H9 (cell line): Measurements from ENCODE around the gene CYSLTR2. TPM values are rescaled to one million over a fixed set of nuclear protein-coding genes. Genes with fewer than 3 reads are reported as not detected.
A peak's percentile ranks its signal among the peaks of the same experiment; 100 is the strongest.

Experiments used
- DNase-seq: peaks from one replicate; pipeline ENCODE4 v3.0.0-alpha.2; 2017
- H2AFZ ChIP-seq: one replicate; pipeline ENCODE4 v1.6.1; 2013; ENCODE audit warnings: mild to moderate bottlenecking, low read length, control low read depth, moderate library complexity
- H2AK5ac ChIP-seq: 2 replicates; pipeline ENCODE4 v1.6.1; 2013; ENCODE audit warnings: low read length, control low read depth, mixed read lengths; ENCODE audit not compliant: insufficient read length
- H2BK120ac ChIP-seq: one replicate; pipeline ENCODE4 v1.6.1; 2013; ENCODE audit warnings: low read depth, mild to moderate bottlenecking, low read length, control low read depth, inconsistent platforms; ENCODE audit not compliant: poor library complexity, severe bottlenecking
- H2BK12ac ChIP-seq: 2 replicates; pipeline ENCODE4 v1.6.1; 2013; ENCODE audit warnings: low read length, control low read depth, mixed read lengths, low read depth; ENCODE audit not compliant: insufficient read length
- H2BK15ac ChIP-seq: 2 replicates; pipeline ENCODE4 v1.6.1; 2013; ENCODE audit warnings: low read depth, low read length, control low read depth
- H2BK20ac ChIP-seq: one replicate; pipeline ENCODE4 v1.6.1; 2013; ENCODE audit warnings: low read depth, mild to moderate bottlenecking, low read length, control low read depth, inconsistent platforms; ENCODE audit not compliant: poor library complexity, severe bottlenecking
- H2BK5ac ChIP-seq: 2 replicates; pipeline ENCODE4 v1.6.1; 2013; ENCODE audit warnings: low read length, control low read depth, mixed read lengths; ENCODE audit not compliant: insufficient read length
- H3K14ac ChIP-seq: 2 replicates; pipeline ENCODE4 v1.6.1; 2013; ENCODE audit warnings: low read length, control low read depth; ENCODE audit not compliant: insufficient read depth
- H3K18ac ChIP-seq: 2 replicates; pipeline ENCODE4 v1.6.1; 2013; ENCODE audit warnings: low read depth, mild to moderate bottlenecking, mixed read lengths, low read length, control low read depth; ENCODE audit not compliant: insufficient read length
- H3K23ac ChIP-seq: 2 replicates; pipeline ENCODE4 v1.6.1; 2013; ENCODE audit warnings: low read length, control low read depth, mixed read lengths, low read depth; ENCODE audit not compliant: insufficient read length
- H3K23me2 ChIP-seq: 2 replicates; pipeline ENCODE4 v1.6.1; 2013; ENCODE audit warnings: low read depth, mild to moderate bottlenecking, mixed read lengths, low read length, control low read depth; ENCODE audit not compliant: insufficient read length, poor library complexity, severe bottlenecking
- H3K27ac ChIP-seq: 2 replicates; pipeline ENCODE4 v1.5.1; 2013; ENCODE audit warnings: low read length, control low read depth, mixed read lengths, low read depth; ENCODE audit not compliant: insufficient read length
- H3K27me3 ChIP-seq: 2 replicates; pipeline ENCODE4 v1.6.1; 2013; ENCODE audit warnings: low read length, control low read depth, inconsistent platforms; ENCODE audit not compliant: insufficient read depth
- H3K4ac ChIP-seq: 2 replicates; pipeline ENCODE4 v1.6.1; 2013; ENCODE audit warnings: low read depth, mild to moderate bottlenecking, control low read depth, inconsistent platforms, low read length, moderate library complexity
- H3K4me1 ChIP-seq: 2 replicates; pipeline ENCODE4 v1.6.1; 2013; ENCODE audit warnings: low read length, control low read depth, inconsistent platforms; ENCODE audit not compliant: insufficient read depth
- H3K4me2 ChIP-seq: 2 replicates; pipeline ENCODE4 v1.6.1; 2013; ENCODE audit warnings: low read length, control low read depth, mixed read lengths; ENCODE audit not compliant: insufficient read length, insufficient read depth
- H3K56ac ChIP-seq: 2 replicates; pipeline ENCODE4 v1.6.1; 2013; ENCODE audit warnings: low read depth, mild to moderate bottlenecking, mixed read lengths, low read length, control low read depth; ENCODE audit not compliant: insufficient read length
- H3K79me1 ChIP-seq: 2 replicates; pipeline ENCODE4 v1.6.1; 2013; ENCODE audit warnings: low read depth, mild to moderate bottlenecking, moderate library complexity, low read length, control low read depth, inconsistent platforms; ENCODE audit not compliant: insufficient read depth, poor library complexity, severe bottlenecking
- H3K79me2 ChIP-seq: 2 replicates; pipeline ENCODE4 v1.6.1; 2013; ENCODE audit warnings: low read length, control low read depth, inconsistent platforms; ENCODE audit not compliant: insufficient read depth
- H3K9ac ChIP-seq: 2 replicates; pipeline ENCODE4 v1.6.1; 2013; ENCODE audit warnings: low read length, control low read depth, mixed read lengths; ENCODE audit not compliant: insufficient read length; ENCODE audit errors: extremely low read depth
- H3K9me3 ChIP-seq: one replicate; pipeline ENCODE4 v1.6.1; 2013; ENCODE audit warnings: low read depth, low read length, inconsistent platforms; ENCODE audit not compliant: control insufficient read depth
- H3T11ph ChIP-seq: one replicate; pipeline ENCODE4 v1.6.1; 2013; ENCODE audit warnings: mild to moderate bottlenecking, low read length, control low read depth, inconsistent platforms
- H4K20me1 ChIP-seq: one replicate; pipeline ENCODE4 v1.6.1; 2013; ENCODE audit not compliant: control insufficient read depth, insufficient read length, insufficient read depth
- H4K5ac ChIP-seq: 2 replicates; pipeline ENCODE4 v1.6.1; 2013; ENCODE audit warnings: low read depth, mild to moderate bottlenecking, mixed read lengths, low read length, control low read depth; ENCODE audit not compliant: insufficient read length
- H4K8ac ChIP-seq: replicated peaks from 2 replicates; pipeline ENCODE4 v1.6.1; 2013; ENCODE audit warnings: low read length, control low read depth, mixed read lengths, low read depth; ENCODE audit not compliant: insufficient read length
- H4K91ac ChIP-seq: 2 replicates; pipeline ENCODE4 v1.6.1; 2013; ENCODE audit warnings: low read depth, mild to moderate bottlenecking, moderate library complexity, mixed read lengths, low read length, control low read depth; ENCODE audit not compliant: insufficient read length
- H3K27ac Mint-ChIP-seq, 3 experiments: 2 replicates in 2 of 3; 3 replicates in 1 of 3; pipeline ENCODE4 v1.8.0; 2020 to 2021; ENCODE audit warnings: mixed read lengths in 3 of 3, mild to moderate bottlenecking in 1 of 3, moderate library complexity in 1 of 3
- H3K27me3 Mint-ChIP-seq: 2 replicates; pipeline ENCODE4 v1.8.0; 2021; ENCODE audit warnings: low read depth, mild to moderate bottlenecking, moderate library complexity, mixed read lengths
- H3K36me3 Mint-ChIP-seq, 3 experiments: 2 replicates in 2 of 3; 3 replicates in 1 of 3; pipeline ENCODE4 v1.8.0; 2020 to 2021; ENCODE audit warnings: low read depth in 3 of 3, mixed read lengths in 3 of 3; ENCODE audit not compliant: insufficient read depth in 1 of 3
- H3K4me1 Mint-ChIP-seq, 2 experiments: 2 replicates each; pipeline ENCODE4 v1.8.0; 2020; ENCODE audit warnings: mixed read lengths in 2 of 2
- H3K4me3 Mint-ChIP-seq, 2 experiments: 2 replicates in 1 of 2; 3 replicates in 1 of 2; pipeline ENCODE4 v1.8.0; 2020 to 2021; ENCODE audit warnings: mild to moderate bottlenecking in 2 of 2, mixed read lengths in 2 of 2, moderate library complexity in 1 of 2
- H3K9me3 Mint-ChIP-seq, 2 experiments: 2 replicates in 1 of 2; 3 replicates in 1 of 2; pipeline ENCODE4 v1.8.0; 2020; ENCODE audit warnings: mild to moderate bottlenecking in 2 of 2, mixed read lengths in 2 of 2, moderate library complexity in 1 of 2
- WGBS: extraction: QIAGEN DNeasy Blood & Tissue Kit; methylation state at CpG from one replicate; pipeline ENCODE4 v1.1.7; 2013; ENCODE audit warnings: missing lambda C conversion rate, low lambda C conversion rate, mixed read lengths; ENCODE audit not compliant: insufficient read length; ENCODE audit errors: extremely low coverage; 5-methylcytosine and 5-hydroxymethylcytosine counted together
- total RNA-seq: library from RNA; stranded (reverse); gene quantifications from 2 replicates; pipeline ENCODE4 v1.2.1, GENCODE V29; 2021
- TF ChIP-seq, protein P1 (sequence below): fragments of 200-600 bp; sonication (generic); conservative IDR thresholded peaks from 3 replicates; pipeline ENCODE4 v1.8.0; 2021; ENCODE audit warnings: antibody characterized with exemption, mild to moderate bottlenecking

CYSLTR2 gene
- total RNA-seq, 1 experiment from 2014 or later, result not detected

GRCh38 chr13:48678316-48678715, 24.6 kb downstream of the CYSLTR2 start:
- Histone ChIP-seq H3T11ph (no peak overlapping the region), H3K79me2 (no peaks in the 10 kb centered on the region), H3K4me1 (no peaks in the 10 kb centered on the region), H3K14ac (no peak overlapping the region), H4K8ac (no peak overlapping the region), H2BK5ac (no peak overlapping the region), H3K4me2 (no peak overlapping the region), H3K23me2 (no peaks in the 10 kb centered on the region), H3K9me3 (no peaks in the 10 kb centered on the region), H2BK120ac (no peak overlapping the region), H2BK12ac (no peak overlapping the region), H4K5ac (no peak overlapping the region), H2AFZ (no peak overlapping the region), H2BK20ac (no peak overlapping the region), H3K27ac (no peak overlapping the region), H2BK15ac (no peak overlapping the region), H3K4ac (no peak overlapping the region), H2AK5ac (no peak overlapping the region), H3K23ac (no peak overlapping the region), H4K20me1 (no peaks in the 10 kb centered on the region), H3K9ac (no peak overlapping the region), H3K27me3 (no peaks in the 10 kb centered on the region), H4K91ac (no peak overlapping the region), H3K56ac (no peak overlapping the region), H3K18ac (no peak overlapping the region), H3K79me1 (no peaks in the 10 kb centered on the region)
- H3K27me3 Mint-ChIP-seq, result peaks cover 3% of the 10 kb centered on the region
- H3K36me3 Mint-ChIP-seq, result peaks cover 0 to 4% (median 0%) of the 10 kb centered on the region in 3 experiments; a peak in 2 of 7 replicates
- TF ChIP-seq, protein P1, sequence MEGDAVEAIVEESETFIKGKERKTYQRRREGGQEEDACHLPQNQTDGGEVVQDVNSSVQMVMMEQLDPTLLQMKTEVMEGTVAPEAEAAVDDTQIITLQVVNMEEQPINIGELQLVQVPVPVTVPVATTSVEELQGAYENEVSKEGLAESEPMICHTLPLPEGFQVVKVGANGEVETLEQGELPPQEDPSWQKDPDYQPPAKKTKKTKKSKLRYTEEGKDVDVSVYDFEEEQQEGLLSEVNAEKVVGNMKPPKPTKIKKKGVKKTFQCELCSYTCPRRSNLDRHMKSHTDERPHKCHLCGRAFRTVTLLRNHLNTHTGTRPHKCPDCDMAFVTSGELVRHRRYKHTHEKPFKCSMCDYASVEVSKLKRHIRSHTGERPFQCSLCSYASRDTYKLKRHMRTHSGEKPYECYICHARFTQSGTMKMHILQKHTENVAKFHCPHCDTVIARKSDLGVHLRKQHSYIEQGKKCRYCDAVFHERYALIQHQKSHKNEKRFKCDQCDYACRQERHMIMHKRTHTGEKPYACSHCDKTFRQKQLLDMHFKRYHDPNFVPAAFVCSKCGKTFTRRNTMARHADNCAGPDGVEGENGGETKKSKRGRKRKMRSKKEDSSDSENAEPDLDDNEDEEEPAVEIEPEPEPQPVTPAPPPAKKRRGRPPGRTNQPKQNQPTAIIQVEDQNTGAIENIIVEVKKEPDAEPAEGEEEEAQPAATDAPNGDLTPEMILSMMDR, result no peak
- no peak overlapping the region for H3K4me3 Mint-ChIP-seq
- no peak for DNase-seq
- peaks cover 1 to 9% of the 10 kb centered on the region in 2 experiments; a peak in 2 of 5 replicates for H3K9me3 Mint-ChIP-seq
- H3K4me1 Mint-ChIP-seq, result peaks cover 7 to 13% of the 10 kb centered on the region in 2 experiments
- WGBS, result no CpG with 5 or more reads among the region's 3 CpGs
- H3K27ac Mint-ChIP-seq, result peak overlapping the region in 1 of 3 experiments; percentile 9; a peak in 1 of 7 replicates
